HG03558 (cell line): Measurements from ENCODE around the gene ULBP1.
"Not testable (repeated sequence)": the region's sequence is repeated elsewhere in the genome, so short reads cannot be mapped to it uniquely, and the experiment has no call there.

Experiments
- ATAC-seq: cut with Tn5 transposase; IDR thresholded peaks from one replicate; pipeline ENCODE4 v1.9.1; 2021; ENCODE audit warnings: moderate number of reproducible peaks; ENCODE audit not compliant: unreplicated experiment; ENCODE audit errors: extremely low read depth

ULBP1 gene

DNA sequence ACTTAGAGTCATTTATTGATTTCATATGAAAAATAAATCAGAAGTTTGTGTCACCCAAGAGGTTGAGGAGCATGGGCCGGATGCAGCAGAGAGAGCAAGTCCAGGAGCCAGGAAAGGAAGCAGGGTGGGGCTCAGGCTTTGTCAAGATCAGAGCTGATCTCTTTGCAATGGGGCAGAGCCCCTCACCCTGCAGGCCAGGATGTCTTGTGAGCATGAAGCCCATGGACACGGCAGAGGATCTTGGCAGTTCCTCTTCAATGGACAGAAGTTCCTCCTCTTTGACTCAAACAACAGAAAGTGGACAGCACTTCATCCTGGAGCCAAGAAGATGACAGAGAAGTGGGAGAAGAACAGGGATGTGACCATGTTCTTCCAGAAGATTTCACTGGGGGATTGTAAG lies 5.2 kb downstream of the ULBP1 start:
- ATAC-seq = not testable (repeated sequence)

DNA sequence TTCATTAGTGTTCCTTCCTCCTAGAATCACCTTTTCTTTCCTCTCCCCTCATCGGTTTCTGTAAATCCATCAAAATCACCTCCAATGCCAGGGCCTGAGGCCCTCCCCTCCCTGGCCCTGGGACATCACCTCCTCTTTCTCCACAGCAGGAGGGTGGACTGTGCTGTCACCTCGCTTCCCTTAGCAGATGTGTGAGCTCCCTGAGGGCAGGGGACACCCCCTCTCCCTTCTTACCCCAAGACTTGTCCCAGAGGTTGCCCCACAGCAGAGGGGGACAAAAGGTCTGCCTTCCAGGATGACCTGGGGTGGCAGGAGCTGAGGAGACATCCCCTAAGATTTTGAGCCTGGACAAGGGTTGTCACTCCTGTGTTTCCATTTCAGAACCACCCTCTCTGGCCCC lies 5.9 kb downstream of the ULBP1 start:
- ATAC-seq = no peak

DNA sequence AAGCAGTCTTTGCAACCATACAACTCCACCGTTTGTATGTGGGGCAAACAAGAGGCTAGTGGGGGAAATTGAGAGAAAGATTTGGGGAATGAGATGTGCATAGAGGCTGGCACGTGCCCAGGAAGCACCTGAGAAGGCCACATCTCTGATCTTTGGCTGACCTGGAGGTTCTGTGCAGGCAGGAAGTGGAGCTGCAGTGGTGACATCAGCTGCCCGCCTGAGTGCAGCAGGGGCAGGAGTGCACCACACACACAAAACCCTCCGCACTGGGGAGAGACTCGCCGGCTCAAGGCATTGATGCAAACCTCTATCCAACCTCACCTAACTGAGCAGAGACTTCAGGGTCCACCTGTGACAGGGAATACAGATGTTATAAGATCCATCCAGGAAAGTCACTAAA lies 10.7 kb downstream of the ULBP1 start:
- ATAC-seq = not testable (repeated sequence)

DNA sequence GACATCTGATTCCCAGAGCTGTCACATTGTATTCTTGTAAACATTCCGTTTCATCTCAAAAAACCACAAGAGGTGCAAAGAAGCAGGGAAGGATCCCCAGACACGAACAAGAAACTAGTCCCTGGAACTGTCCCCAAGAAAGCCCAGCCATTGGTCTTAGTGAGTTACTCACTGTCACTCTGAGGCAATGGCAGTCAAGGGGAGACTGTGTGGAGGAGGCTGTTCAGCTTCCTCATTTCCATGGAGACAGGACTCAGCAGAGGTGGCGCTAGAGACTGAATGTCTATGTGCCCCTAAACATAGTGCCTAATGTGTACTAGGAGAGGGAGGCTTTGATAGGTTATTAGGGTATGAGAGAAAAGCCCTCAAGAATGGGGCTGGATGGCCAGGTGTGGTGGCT lies 11.1 kb downstream of the ULBP1 start:
- no peak for ATAC-seq

DNA sequence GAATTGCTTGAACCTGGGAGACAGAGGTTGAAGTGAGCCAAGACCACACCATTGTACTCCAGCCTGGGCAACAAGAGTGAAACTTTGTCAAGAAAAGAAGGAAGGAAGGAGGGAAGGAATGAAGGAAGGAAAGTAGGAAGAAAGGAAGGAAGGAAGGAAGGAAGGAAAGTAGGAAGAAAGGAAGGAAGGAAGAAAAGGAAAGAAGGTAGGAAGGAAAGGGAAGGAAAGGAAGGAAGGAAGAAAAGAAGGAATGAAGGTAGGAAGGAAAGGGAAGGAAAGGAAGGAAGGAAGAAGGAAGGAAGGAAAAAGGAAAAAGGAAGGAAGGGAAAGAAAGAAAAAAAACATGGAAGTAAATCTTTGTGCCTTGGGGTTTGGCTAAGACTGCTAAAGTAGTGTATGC lies 11.7 kb downstream of the ULBP1 start:
- no peak for ATAC-seq

DNA sequence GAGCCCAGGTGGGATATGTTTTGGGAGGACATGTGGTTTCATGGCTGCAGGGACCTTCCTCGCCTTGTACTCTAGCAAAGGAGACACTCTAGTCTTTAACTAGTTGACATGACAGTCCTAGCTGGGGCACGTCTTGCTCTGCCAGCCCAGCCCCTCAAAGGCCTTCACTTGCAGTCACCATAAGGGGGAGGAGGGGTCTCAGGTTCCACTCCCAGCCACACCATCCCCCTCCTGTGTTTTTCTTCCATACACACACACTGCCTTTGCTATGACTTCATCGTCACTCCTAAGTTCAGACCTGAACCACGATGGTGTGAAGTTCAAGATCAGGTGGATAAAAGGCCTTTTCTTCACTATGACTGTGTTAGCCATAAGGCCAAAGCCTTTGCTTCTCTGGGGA lies 13.5 kb downstream of the ULBP1 start:
- no peak for ATAC-seq

DNA sequence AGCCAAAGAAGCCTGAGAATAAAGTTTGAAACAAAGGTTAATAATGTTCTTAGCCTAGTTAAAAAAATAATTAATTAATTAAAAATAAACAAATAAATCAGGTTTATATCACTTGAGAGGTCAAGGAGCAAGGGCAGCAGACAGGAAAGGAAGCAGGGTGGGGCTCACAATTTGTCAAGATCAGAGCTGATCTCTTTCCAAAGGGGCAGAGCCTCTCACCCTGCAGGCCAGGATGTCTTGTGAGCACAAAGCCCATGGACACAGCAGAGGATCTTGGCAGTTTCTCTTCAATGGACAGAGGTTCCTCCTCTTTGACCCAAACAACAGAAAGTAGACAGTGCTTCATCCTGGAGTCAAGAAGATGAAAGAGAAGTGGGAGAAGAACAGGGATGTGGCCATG lies 14.9 kb downstream of the ULBP1 start:
- ATAC-seq = no peak

DNA sequence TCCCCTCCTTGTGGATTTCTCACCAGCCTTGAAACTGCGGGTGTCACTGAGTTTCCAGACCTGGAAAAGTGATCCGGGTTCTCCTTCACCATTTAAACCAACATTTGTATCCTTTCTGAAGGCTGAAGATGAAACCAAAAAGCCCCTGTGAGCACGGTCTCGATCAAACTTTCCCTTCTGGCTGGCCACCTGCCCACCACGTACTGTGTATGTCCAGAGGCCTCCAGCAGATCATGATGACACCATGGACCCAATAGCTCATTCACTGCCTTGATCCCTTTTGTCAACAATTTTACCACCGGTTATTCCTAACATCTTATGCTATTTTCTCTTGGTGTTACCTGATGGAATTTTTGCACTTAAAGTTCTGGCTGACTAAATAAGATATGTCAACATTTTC lies 15.6 kb downstream of the ULBP1 start:
- ATAC-seq = no peak

DNA sequence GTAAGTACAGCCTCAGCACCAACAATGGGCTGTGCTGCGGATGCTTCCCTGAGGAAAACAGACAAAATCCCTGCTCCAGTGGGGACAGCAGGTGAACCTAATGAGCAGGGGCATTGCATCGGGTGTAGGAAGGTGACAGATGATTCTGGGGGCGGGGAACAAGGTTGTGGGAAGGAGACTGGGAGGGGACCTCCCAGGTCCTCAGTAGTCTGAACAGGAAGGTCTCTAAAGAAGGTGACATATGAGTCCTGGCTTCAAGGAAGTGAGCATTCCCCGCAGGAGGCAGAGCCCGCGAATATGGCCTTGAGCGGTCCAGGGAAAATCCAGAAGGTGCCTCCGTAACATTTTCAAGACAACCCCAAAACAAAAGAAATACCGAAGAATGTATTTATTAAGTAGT lies 19.4 kb downstream of the ULBP1 start:
- ATAC-seq = no peak

DNA sequence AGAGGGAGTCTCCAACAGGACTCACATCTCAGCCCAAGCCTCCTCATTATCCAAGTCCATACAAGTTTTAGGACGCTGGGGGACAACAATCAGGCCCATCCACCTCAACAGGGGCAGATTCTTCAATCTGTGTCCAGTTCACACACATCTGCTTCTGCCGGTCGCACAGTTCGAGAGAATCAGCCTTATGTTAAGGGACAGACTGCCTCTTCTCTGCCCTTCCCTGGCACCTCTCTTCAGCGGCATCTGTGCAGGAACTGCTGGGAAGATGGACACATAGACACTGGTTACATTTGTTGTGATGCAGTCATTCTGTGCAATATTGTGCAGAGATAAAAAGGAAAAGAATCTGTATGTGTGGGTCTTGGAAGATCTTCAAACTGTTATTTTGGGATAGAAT lies 21.0 kb downstream of the ULBP1 start:
- no peak for ATAC-seq

DNA sequence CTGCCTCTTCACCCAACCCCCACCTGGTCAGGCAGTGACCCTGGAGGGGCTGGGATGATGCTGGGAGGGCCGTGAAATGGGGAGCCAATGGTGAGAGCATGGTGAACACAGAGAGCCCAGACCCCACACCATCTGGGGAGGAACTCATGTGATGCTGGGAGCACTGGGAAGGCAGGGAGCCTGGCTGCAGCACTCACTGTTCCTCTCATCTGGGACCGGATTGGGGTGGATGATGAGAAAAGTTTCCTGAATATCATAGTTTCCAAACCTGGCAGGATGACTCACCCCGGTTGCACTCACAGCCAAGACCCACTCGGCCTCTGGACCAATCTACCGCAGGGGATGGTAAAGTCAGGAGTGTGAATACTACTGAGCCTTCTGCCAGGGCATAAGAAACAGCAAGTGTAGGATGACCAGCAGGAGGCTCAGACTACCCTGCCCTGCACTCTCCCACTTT lies 21.8 kb downstream of the ULBP1 start:
- no peak for ATAC-seq

DNA sequence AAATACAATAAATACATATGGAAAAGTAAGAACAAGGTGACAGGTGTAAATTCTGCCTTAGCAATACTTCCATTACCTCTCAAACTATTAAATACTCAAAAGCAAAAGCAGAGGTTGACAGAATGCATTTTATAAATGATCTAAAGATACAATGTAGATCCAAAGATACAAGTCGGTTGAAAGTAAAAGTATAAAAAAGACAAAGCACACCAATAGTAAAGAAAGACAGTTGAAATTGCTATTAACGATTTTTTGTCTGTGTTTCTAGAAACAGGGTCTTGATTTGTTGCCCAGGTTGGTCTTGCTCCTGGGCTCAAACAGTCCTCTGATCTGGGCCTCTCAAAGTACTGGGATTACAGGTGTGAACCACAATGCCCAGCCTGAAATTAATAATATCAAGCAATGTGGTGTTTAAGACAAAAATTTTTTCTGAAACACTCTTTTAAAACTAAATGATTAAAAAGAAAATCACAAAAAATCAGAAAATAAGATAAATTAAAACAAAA lies 23.9 kb downstream of the ULBP1 start:
- no peak for ATAC-seq

DNA sequence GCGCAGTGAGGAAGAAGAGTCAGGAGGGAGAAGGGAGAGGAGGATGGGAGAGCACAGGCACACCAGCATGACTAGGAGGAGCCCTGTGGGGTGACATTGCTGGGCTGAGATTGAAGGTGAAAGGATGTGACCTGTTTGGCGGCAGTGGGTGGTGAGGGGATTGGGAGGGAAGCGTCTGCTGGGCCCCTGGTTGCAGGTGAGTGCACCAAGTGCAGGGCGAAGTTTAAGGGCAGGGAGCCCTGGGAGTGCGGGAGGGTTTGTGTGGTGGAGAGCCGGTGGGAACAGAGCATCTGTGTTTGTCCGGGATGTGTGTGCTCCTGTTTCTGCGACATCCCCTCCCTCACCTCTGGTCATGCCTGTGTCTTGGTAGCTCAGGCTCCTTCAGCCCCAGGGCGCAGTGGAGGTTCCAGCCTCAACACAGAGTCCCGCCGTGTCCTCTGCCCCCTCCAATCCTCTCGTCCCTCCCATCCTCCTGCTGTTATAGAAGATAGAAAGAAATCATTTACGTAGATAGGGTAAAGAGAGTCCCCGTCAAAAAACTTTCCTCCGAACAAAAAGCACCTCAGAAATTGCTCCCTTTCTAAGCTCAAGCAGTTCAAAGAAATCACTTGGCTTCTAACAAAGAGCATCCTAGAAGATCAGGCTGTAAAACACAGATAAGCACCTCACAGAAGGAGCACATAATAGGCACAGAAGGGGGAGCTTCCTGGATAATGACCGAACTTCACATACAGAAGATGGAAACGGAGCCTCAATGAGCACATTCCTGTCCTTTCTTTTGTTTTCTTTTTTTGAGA lies 25.0 kb downstream of the ULBP1 start:
- ATAC-seq = no peak

DNA sequence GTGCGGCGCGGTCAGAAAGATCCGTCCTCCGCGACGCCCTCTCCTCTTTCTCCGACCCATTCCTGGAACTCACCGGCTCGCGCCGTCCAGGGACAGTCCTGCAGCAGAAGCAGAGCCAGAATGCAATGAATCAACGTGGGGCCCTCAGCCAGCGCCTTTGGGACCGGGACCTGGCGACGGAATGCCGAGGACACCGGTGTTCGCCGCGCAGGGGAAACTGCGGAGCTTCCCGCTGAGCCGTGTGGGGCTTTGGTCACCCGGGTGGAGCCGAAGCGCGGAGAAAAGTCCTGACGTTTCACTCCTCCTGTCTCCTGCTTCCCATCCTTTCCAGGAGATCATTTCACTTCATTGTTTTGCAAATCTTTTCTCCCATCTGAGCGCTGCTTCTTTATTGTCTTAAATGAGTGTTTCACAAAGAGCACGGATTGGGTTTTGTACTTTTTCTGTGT lies 26.5 kb downstream of the ULBP1 start:
- ATAC-seq = no peak

DNA sequence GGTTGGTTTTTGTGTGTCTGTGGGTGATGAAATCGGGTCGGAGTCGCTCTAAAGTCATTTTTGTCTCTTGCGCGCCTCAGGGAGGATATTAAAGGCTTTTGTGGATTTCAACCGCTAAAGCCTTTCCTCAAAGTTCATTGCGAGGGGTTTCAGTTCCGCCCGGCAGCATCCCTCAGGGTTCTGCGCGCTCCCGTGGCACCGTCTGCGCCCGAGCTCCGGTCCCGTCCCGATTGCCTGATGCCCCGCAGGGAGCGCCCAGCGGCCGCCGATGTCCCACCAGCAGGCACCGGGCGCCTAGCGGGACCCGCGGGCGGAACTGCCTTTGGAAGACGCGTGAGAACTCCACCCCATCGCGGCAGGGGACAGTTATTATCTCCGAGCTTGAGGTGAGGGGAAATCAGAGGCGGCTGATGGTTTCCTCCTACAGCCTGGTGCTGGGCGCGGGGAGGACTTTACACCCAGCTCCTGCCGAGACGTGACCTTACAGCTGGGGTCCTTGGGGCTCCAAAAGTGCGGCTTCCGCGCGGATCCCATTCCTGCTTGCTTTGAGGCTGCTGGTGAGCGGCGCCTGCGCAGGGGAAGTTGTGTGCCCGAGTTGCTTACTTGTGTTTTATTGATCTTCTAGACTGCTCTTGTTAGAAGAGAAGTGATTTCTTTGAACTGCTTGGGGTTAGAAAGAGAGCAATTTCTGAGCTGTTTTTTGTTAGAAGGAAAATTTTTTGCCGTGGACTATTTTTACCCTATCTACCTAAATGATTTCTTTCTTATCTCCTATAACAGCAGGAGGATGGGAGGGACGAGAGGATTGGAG lies 27.1 kb downstream of the ULBP1 start:
- no peak for ATAC-seq

DNA sequence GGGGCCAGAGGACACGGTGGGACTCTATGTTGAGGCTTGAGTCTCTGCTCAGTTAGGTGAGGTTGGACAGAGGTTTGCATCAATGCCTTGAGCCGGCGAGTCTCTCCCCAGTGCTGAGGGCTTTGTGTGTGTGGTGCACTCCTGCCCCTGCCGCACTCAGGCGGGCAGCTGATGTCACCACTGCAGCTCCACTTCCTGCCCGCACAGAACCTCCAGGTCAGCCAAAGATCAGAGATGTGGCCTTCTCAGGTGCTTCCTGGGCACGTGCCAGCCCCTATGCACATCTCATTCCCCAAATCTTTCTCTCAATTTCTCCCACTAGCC lies 27.7 kb downstream of the ULBP1 start:
- ATAC-seq = not testable (repeated sequence)

DNA sequence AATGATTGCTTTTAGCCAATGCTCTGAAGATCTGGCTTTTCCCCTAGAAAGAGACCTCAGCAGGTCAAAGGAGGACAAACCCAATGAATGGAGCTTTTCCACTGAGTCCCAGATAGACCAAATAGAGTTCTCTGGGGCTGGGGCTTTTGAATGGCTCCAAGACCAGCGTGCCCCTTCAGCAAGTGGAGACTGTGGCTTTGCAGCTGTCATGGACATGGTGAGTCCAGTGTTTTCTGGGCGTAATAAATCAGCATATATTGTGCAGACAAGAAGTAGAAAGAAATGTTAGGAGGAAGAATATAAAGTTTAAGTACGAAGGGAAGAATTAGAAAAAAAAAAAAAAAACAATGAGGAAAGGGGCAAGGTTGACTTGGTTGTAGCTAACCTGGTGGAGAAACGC lies 28.1 kb downstream of the ULBP1 start:
- ATAC-seq = no peak

DNA sequence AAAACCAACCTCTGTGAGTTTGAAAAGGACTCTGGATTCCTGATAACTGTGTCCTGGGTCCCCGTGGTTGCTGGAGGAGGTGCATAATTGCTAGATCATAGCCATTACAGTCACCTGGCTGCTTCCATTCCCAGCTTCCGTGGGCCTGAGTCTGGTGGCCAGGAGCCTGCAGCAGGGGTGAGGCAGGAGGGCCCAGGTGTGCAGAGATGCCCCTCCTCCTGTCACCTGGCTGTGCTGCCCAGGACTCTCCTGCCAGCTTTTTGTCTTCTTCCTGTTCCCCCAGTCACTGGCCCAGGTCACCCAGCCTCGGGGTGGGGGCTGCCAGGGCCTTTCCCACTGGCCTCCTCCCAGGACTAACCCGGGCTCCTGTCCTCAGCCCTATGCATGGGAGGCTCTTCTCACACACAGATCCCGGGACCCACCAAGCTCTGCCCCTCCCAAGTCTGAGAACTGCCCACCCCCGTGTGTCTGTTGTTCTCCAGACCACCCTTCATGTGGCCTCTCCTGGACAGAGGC lies 31.6 kb downstream of the ULBP1 start:
- no peak for ATAC-seq

DNA sequence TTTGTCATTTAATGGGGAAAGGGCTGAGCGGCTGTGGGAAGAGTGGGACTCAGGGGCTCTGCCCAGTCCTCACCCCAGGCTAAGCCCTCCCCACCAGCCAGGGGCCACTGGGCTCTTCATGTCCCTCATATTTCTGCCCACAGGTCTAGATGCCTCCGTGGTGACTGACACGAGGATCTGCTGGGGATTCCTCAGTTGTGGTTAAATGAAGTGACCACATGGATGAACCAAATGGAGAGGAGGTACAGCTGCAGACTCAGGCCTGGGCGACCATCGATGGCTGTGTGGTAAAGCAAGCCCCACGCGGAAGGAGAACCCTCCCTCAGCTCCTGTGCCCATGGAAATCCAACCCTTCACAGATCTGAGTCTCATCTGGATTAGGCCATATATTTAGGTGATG lies 32.2 kb downstream of the ULBP1 start:
- no peak for ATAC-seq

DNA sequence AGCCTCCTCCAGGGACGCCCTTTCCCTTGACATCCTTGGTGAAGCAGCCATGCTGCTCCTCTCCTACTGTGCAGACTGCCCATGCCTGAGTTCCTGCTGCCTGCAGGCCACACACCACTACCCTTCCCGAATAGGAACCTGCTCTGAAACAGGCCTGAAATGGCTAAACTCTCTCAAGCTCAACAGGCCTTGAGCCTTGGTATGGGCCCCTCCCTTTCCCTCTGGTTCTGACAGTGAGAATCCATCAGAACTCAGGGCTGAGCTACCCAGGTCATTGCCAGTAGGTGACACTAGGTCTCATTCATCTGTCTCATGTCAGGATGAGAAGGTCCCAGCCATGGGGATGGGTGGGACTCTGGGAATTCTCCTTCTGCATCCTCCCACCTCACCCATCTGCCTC lies 35.9 kb downstream of the ULBP1 start:
- no peak for ATAC-seq

DNA sequence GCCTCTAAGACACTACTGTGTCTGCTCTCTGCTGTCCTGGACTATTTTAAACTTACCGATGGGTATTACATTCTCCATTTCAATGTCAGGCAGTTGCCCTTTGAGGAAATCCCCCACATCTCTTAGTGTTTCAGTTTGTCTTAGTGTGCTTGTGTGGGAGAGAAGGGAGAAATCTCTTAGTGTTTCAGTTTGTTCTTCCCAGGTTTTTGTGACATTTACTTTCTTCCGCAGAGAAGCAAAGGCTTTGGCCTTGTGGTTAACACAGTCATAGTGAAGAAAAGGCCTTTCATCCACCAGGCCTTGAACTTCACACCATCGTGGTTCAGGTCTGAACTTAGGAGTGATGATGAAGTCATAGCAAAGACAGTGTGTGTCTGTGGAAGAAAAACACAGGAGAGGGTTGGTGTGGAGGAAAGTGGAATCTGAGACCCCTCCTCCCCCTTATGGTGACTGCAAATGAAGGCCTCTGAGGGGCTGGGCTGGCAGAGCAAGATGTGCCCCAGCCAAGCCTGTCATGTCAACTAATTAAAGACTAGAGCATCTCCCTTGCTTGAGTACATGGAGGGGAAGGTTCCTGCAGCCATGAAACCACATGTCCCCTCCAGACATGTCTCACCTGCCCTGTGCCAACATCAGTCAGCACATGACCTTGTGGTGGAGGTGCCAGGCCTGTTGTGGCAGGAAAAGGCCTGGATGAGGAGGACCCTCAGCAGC lies 37.7 kb downstream of the ULBP1 start:
- no peak for ATAC-seq
